Heart left ventricle (tissue), 16 donors: Measurements from ENCODE around the gene FAT4. TPM values are rescaled to one million over a fixed set of nuclear protein-coding genes. Genes with fewer than 3 reads are reported as not detected.

Source experiments
- ATAC-seq, 4 donors: fragments of 200-7000 bp; cut with Tn5 transposase; one replicate each; pipeline ENCODE4 v1.9.1; 2020 to 2022; ENCODE audit warnings: moderate library complexity in 4 of 4, mild to moderate bottlenecking in 3 of 4, moderate number of reproducible peaks in 1 of 4
- DNase-seq, 5 donors: peaks; one replicate each; pipeline ENCODE4 v3.0.0-alpha.2; 2020
- H3K27ac ChIP-seq, 12 donors: fragments of 200-600 bp; sonication (generic) in 4 of 12; one replicate each; pipeline versions ENCODE4 v1.5.0 to v1.8.0; 2016 to 2022; ENCODE audit warnings: mild to moderate bottlenecking in 2 of 12
- H3K27me3 ChIP-seq, 9 donors: fragments of 200-600 bp; sonication (generic) in 2 of 9; one replicate each; pipeline versions ENCODE4 v1.5.1 to v1.8.0; 2016 to 2022; ENCODE audit warnings: mild to moderate bottlenecking in 3 of 9
- H3K36me3 ChIP-seq, 9 donors: fragments of 200-600 bp; sonication (generic) in 2 of 9; one replicate each; pipeline versions ENCODE4 v1.5.0 to v1.8.0; 2018 to 2022; ENCODE audit warnings: mild to moderate bottlenecking in 2 of 9
- H3K4me1 ChIP-seq, 12 donors: fragments of 200-600 bp; sonication (generic) in 4 of 12; one replicate each; pipeline versions ENCODE4 v1.5.0 to v1.8.0; 2016 to 2022; ENCODE audit warnings: mild to moderate bottlenecking in 3 of 12
- H3K4me3 ChIP-seq, 12 donors: fragments of 200-600 bp; sonication (generic) in 4 of 12; one replicate each; pipeline versions ENCODE4 v1.5.0 to v1.8.0; 2017 to 2022; ENCODE audit warnings: mild to moderate bottlenecking in 9 of 12, moderate library complexity in 4 of 12
- H3K9me3 ChIP-seq, 12 donors: fragments of 200-600 bp; sonication (generic) in 4 of 12; one replicate each; pipeline versions ENCODE4 v1.5.0 to v1.8.0; 2016 to 2022; ENCODE audit warnings: mild to moderate bottlenecking in 1 of 12
- CTCF ChIP-seq, 12 donors: fragments of 200-600 bp; sonication (generic) in 4 of 12; IDR thresholded peaks; one replicate each; pipeline versions ENCODE4 v1.5.0 to v1.8.0; 2018 to 2022; ENCODE audit warnings: antibody characterized with exemption in 12 of 12, mild to moderate bottlenecking in 5 of 12
- POLR2A ChIP-seq, 2 donors: fragments of 450-650 bp; IDR thresholded peaks; one replicate each; pipeline ENCODE4 v1.6.1; 2017; ENCODE audit warnings: antibody characterized with exemption in 2 of 2, mild to moderate bottlenecking in 2 of 2, moderate library complexity in 2 of 2
- WGBS, 4 donors: extraction: QIAGEN DNeasy Blood & Tissue Kit in 2 of 4; methylation state at CpG; one replicate each; pipeline versions ENCODE4 v1.1.5 to v1.1.7; 2013 to 2018; 5-methylcytosine and 5-hydroxymethylcytosine counted together
- intact Hi-C, 10 donors: fragments of 100-400 bp; cut with DNase I; formaldehyde crosslinking; loops; one replicate each; pipeline versions ENCODE4 v1.11.1 to v1.14.2; 2022
- polyA plus RNA-seq, 2 donors: library from polyadenylated mRNA; stranded (reverse); fragments of 200-250 nt; gene quantifications; one replicate each; pipeline ENCODE4 v1.2.3, GENCODE V29; 2013
- total RNA-seq, 9 donors: library from RNA; depleted of rRNA in 2 of 9; stranded (reverse); fragments of >200 nt in 2 of 9; fragmentation: NEBNext Ultra II Directional in 3 of 9; extraction: Animal tissue kit (Norgen Biotek cat#: 25700) in 3 of 9; gene quantifications; one replicate each; pipeline versions ENCODE4 v1.1.0 to v1.2.4, GENCODE V29; 2016 to 2023
- donor health status: ischemic (EF 13 %, LVEDD 7.1; RV severe dilation, severe dysfunction).
- donor health status: healthy with polysubstance abuse.
- donor health status: DM: no; HTN: yes; CAD: no.
- donor health status: DM: no; HTN: no; CAD: no.
- donor health status: ischemic (EF 25% LVEDD 6.9; RV normal size, moderate dysfunction).
- donor health status: ischemic (EF 25% LVEDD 5.7; RV mildly dilated, moderate dysfunction).
- donor health status: healthy.
- donor health status: DM: yes; HTN: yes; CAD: no.
- donor health status: ischemic (EF 35%, LVEDD 5.7; RV mildly dilated, moderate dysfunction).
- donor health status: nonischemic (EF 11% LVEDD 7.7; RV severe dilation, severe dysfunction).
- donor health status: DM: yes; HTN: yes; CAD: no.
- donor health status: PGD.
- donor health status: ischemic (EF 29% LVEDD 5.4; RV normal size, mild dysfunction).
- donor health status: nonischemic (EF 23%, LVEDD 6.1; RV moderate dilation, normal function).

The FAT4 gene
- total and polyA plus RNA-seq, 11 donors = 1.3 to 16.3 (median 10.1) TPM

DNA sequence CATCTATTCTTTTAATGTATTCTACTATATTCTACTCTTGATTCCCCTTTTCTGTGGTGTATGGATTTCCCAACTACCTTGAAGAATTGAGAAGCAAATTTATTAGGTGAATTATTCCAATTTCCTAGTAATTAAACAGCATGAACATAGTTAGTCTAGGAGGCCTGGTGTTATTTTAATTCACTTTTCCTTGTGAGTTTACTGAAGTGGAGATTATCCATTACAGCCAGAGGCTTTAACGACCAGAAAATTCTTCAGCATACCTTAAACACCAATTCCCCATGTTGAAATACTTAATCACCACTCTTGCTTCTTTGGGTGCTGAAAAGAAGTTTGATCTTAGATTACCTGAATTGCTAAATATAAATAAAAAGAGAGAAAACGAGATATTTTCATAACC is 29.4 kb downstream of the FAT4 start:
- intact Hi-C loops = no loop called here

DNA sequence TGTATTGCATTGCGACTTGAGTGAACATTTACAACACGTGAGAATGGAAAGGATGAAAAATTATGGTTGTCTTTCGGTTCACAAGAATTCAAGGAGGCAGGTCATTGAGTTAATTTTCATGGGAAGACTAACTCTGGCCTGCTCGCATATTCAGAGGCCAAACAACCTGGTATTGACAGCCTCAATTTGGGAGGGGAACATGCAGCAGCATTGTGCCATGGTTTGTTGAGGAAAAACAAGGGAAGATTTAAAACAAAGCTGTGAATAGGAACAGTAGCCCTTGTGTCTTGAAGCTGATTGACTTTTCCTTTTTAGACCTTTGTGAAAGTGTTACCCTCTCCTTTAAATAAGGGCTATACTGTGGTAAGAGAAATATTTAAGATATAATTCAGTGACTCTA is 31.9 kb downstream of the FAT4 start:
- intact Hi-C loops = no loop called here
- H3K4me1 ChIP-seq = peaks cover 0 to 12% (median 0%) of the 10 kb centered on the region in 12 donors
- H3K27me3 ChIP-seq = no peaks in the 10 kb centered on the region
- DNase-seq (no peak), ATAC-seq (no peak)
- H3K27ac ChIP-seq = no peak overlapping the region
- WGBS, 4 donors = 75 to 94% (median 86%) methylated on average over 4 of the region's 4 CpGs
- H3K36me3 ChIP-seq = no peaks in the 10 kb centered on the region
- H3K9me3 ChIP-seq = peaks cover 0 to 2% (median 0%) of the 10 kb centered on the region in 12 donors
- H3K4me3 ChIP-seq = no peak overlapping the region
- TF ChIP-seq CTCF (IDR thresholded peaks at IDR 0.05) (no peak), POLR2A (IDR thresholded peaks at IDR 0.05) (no peak)

More for the DNA sequence above, 29.4 kb downstream of the FAT4 start:
- peaks cover 0 to 15% (median 0%) of the 10 kb centered on the region in 12 donors for H3K4me1 ChIP-seq
- no peak overlapping the region for H3K4me3 ChIP-seq
- WGBS, 4 donors = 90 to 95% (median 93%) methylated on average over 2 of the region's 2 CpGs
- H3K9me3 ChIP-seq = no peaks in the 10 kb centered on the region
- no peaks in the 10 kb centered on the region for H3K36me3 ChIP-seq
- H3K27me3 ChIP-seq = no peaks in the 10 kb centered on the region
- DNase-seq = no peak
- no peak for ATAC-seq
- no peak for TF ChIP-seq CTCF (IDR thresholded peaks at IDR 0.05)
- no peak for TF ChIP-seq POLR2A (IDR thresholded peaks at IDR 0.05)
- H3K27ac ChIP-seq = no peak overlapping the region

DNA sequence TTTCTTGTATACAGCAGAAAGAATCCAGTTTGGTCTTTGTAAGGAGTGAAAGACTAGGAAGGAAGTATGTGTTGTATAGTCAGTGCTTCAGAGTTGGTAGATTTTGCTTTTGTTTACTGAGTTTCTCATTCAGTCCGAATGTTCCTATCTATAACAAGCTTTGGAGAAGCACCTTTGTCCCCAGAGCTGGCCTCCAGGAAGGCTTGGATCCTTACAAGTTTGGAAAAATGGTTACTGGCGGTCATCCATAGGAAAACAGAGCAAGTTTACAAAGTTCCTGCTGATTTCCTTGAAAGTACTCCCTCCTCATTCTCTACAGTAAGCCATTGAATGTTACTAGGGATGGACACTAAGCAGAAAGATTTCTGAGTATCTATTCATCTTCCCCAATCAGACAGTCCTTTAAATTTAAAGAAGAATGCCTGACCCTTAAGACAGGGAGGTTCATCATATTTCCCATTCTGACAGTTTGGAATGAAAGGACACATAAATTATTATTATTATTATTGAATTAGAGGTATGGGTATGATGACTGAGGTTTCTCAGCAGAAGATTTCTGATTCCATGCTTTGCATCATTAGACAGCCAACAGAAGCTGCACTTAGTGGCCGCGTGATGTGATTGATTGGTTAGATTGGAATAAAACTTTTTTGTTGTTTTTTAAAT is 35.8 kb downstream of the FAT4 start:
- 79 to 83% (median 81%) methylated on average over 4 of the region's 4 CpGs for WGBS, 4 donors
- TF ChIP-seq POLR2A (IDR thresholded peaks at IDR 0.05) = no peak
- TF ChIP-seq CTCF (IDR thresholded peaks at IDR 0.05) = no peak
- intact Hi-C loops = no loop called here

GRCh38 chr4:125352521-125352920 is 37.8 kb downstream of the FAT4 start:
- TF ChIP-seq CTCF (IDR thresholded peaks at IDR 0.05) (no peak), POLR2A (IDR thresholded peaks at IDR 0.05) (no peak)
- Histone ChIP-seq H3K9me3 (peaks cover 0 to 7% (median 0%) of the 10 kb centered on the region in 12 donors), H3K4me3 (no peak overlapping the region), H3K27ac (peak overlapping the region in 2 of 12 donors; percentile 1 to 26), H3K27me3 (no peaks in the 10 kb centered on the region), H3K36me3 (no peaks in the 10 kb centered on the region), H3K4me1 (peaks cover 0 to 9% (median 0%) of the 10 kb centered on the region in 12 donors)
- DNase-seq (no peak), ATAC-seq (no peak)
- WGBS, 4 donors = 59 to 89% (median 71%) methylated on average over 1 of the region's 1 CpG
- intact Hi-C loops = no loop called here

More for the DNA sequence above, 35.8 kb downstream of the FAT4 start:
- no peaks in the 10 kb centered on the region for H3K36me3 ChIP-seq
- H3K27me3 ChIP-seq = no peaks in the 10 kb centered on the region
- no peak for ATAC-seq
- H3K27ac ChIP-seq = no peak overlapping the region
- no peak for DNase-seq
- H3K9me3 ChIP-seq = peaks cover 0 to 7% (median 0%) of the 10 kb centered on the region in 12 donors
- no peak overlapping the region for H3K4me3 ChIP-seq
- H3K4me1 ChIP-seq = peaks cover 0 to 12% (median 0%) of the 10 kb centered on the region in 12 donors
